C4-2B (cell line): ENCODE results near the gene LMAN1L.

Experiments
- H3K27ac ChIP-seq: fragments of 450-650 bp; 2 replicates; pipeline ENCODE4 v1.5.1; 2017
- CTCF ChIP-seq: fragments of 450-650 bp; conservative IDR thresholded peaks from 2 replicates; pipeline ENCODE4 v1.5.1; 2017; ENCODE audit warnings: mild to moderate bottlenecking
- ZFX ChIP-seq: fragments of 450-650 bp; IDR thresholded peaks from 2 replicates; pipeline ENCODE4 v1.6.1; 2017

Gene LMAN1L

GRCh38 chr15:74857671-74858368 is 45.2 kb downstream of the LMAN1L start:
- TF ChIP-seq CTCF: no peak
- no peak for TF ChIP-seq ZFX
- H3K27ac ChIP-seq: no peak overlapping the region

GRCh38 chr15:74858369-74858740 is 45.7 kb downstream of the LMAN1L start:
- no peak overlapping the region for H3K27ac ChIP-seq

GRCh38 chr15:74863239-74864056 is 50.8 kb downstream of the LMAN1L start:
- H3K27ac ChIP-seq: no peak overlapping the region
- TF ChIP-seq ZFX (no peak), CTCF (no peak)

More at GRCh38 chr15:74858369-74858740, 45.7 kb downstream of the LMAN1L start:
- no peak for TF ChIP-seq ZFX
- no peak for TF ChIP-seq CTCF

GRCh38 chr15:74864296-74864695 is 51.7 kb downstream of the LMAN1L start:
- TF ChIP-seq ZFX (no peak), CTCF (no peak)
- no peak overlapping the region for H3K27ac ChIP-seq

- no peak overlapping the region for H3K27ac ChIP-seq
- TF ChIP-seq ZFX (no peak), CTCF (no peak)
These were observed 52.7 kb downstream of the LMAN1L start for GRCh38 chr15:74865316-74865715.

GRCh38 chr15:74866090-74866489 is 53.5 kb downstream of the LMAN1L start:
- no peak for TF ChIP-seq ZFX
- no peak overlapping the region for H3K27ac ChIP-seq

- H3K27ac ChIP-seq: no peak overlapping the region
- no peak for TF ChIP-seq CTCF
- TF ChIP-seq ZFX: no peak
These were observed 54.9 kb downstream of the LMAN1L start for GRCh38 chr15:74867466-74868038.
